Measurements from ENCODE around the gene PRDM15. TPM values are rescaled to one million over a fixed set of nuclear protein-coding genes. Genes with fewer than 3 reads are reported as not detected.

PRDM15 gene
- total and polyA plus RNA-seq, 10 donors, result 4.4 to 18.0 (median 10.8) TPM

GRCh38 chr21:41883582-41883981, 4.4 kb upstream of the PRDM15 start:
- peaks cover 0 to 20% (median 0%) of the 10 kb centered on the region in 6 donors for H3K36me3 ChIP-seq
- no peak overlapping the region for H3K4me3 ChIP-seq
- H3K27ac ChIP-seq, result no peak overlapping the region
- 86 to 93% (median 87%) methylated on average over 5 of the region's 5 CpGs for WGBS, 5 donors
- no peaks in the 10 kb centered on the region for H3K27me3 ChIP-seq (replicated peaks in 1 of 7)
- TF ChIP-seq POLR2A (IDR thresholded peaks at IDR 0.05) (no peak), POLR2AphosphoS5 (IDR thresholded peaks at IDR 0.05) (no peak), CTCF (IDR thresholded peaks at IDR 0.05 in 8 of 11, conservative IDR thresholded peaks at IDR 0.05 in 3 of 11) (no peak)
- intact Hi-C loops (cut with DNase I; ENCODE audit: low total_unique reads), result no loop called here
- peaks cover 0 to 23% (median 8%) of the 10 kb centered on the region in 6 donors for H3K4me1 ChIP-seq
- DNase-seq, result peak; percentile 28
- H3K9me3 ChIP-seq, result no peaks in the 10 kb centered on the region

- intact Hi-C loops (cut with DNase I; ENCODE audit: low total_unique reads), result no loop called here
- WGBS, 5 donors, result 79 to 93% (median 87%) methylated on average over 6 of the region's 6 CpGs
- Histone ChIP-seq H3K36me3 (peaks cover 0 to 9% (median 0%) of the 10 kb centered on the region in 6 donors), H3K4me1 (peaks cover 0 to 48% (median 26%) of the 10 kb centered on the region in 6 donors), H3K27me3 (replicated peaks in 1 of 7) (no peaks in the 10 kb centered on the region), H3K4me3 (no peak overlapping the region), H3K9me3 (no peaks in the 10 kb centered on the region), H3K27ac (no peak overlapping the region)
- no peak for DNase-seq
- TF ChIP-seq CTCF (IDR thresholded peaks at IDR 0.05 in 8 of 11, conservative IDR thresholded peaks at IDR 0.05 in 3 of 11) (no peak), POLR2A (IDR thresholded peaks at IDR 0.05) (no peak), POLR2AphosphoS5 (IDR thresholded peaks at IDR 0.05) (no peak)
These were observed 1.9 kb upstream of the PRDM15 start for GRCh38 chr21:41881051-41881450.

- no peaks in the 10 kb centered on the region for H3K9me3 ChIP-seq
- peak; percentile 62 for DNase-seq
- no peak for TF ChIP-seq POLR2A (IDR thresholded peaks at IDR 0.05)
- no peak for TF ChIP-seq CTCF (IDR thresholded peaks at IDR 0.05 in 8 of 11, conservative IDR thresholded peaks at IDR 0.05 in 3 of 11)
- TF ChIP-seq POLR2AphosphoS5 (IDR thresholded peaks at IDR 0.05), result no peak
- H3K36me3 ChIP-seq, result peaks cover 0 to 3% (median 0%) of the 10 kb centered on the region in 6 donors
- H3K4me3 ChIP-seq, result peak overlapping the region in 5 of 8 donors; percentile 52 to 82 (median 63)
- no peaks in the 10 kb centered on the region for H3K27me3 ChIP-seq (replicated peaks in 1 of 7)
- peaks cover 0 to 48% (median 26%) of the 10 kb centered on the region in 6 donors for H3K4me1 ChIP-seq
- H3K27ac ChIP-seq, result peak overlapping the region in 1 of 8 donors; percentile 89
- intact Hi-C loops (cut with DNase I; ENCODE audit: low total_unique reads), result no loop called here
- 80 to 93% (median 89%) methylated on average over 9 of the region's 9 CpGs for WGBS, 5 donors
These were observed 1.0 kb upstream of the PRDM15 start for GRCh38 chr21:41880153-41880552.

GRCh38 chr21:41878831-41879189, 334 bp downstream of the PRDM15 start:
- intact Hi-C loops (cut with DNase I; ENCODE audit: low total_unique reads), result no loop called here
- H3K36me3 ChIP-seq, result peaks cover 0 to 4% (median 0%) of the 10 kb centered on the region in 6 donors
- 1 to 5% (median 2%) methylated on average over 7 to 65 of the region's 65 CpGs; no CpG with 5 or more reads in 1 of the 5 donors for WGBS, 5 donors

More at GRCh38 chr21:41878831-41879189, 334 bp downstream of the PRDM15 start:
- H3K27me3 ChIP-seq (replicated peaks in 1 of 7), result no peaks in the 10 kb centered on the region
- peak overlapping the region in 6 of 8 donors; percentile 78 to 95 (median 86) for H3K27ac ChIP-seq
- no peak for TF ChIP-seq CTCF (IDR thresholded peaks at IDR 0.05 in 8 of 11, conservative IDR thresholded peaks at IDR 0.05 in 3 of 11)
- TF ChIP-seq POLR2AphosphoS5 (IDR thresholded peaks at IDR 0.05), result peak in 1 of 3 donors; percentile 24
- H3K4me3 ChIP-seq, result peak overlapping the region; percentile 41 to 82 (median 63)
- peak; percentile 93 for DNase-seq
- H3K9me3 ChIP-seq, result no peaks in the 10 kb centered on the region
- H3K4me1 ChIP-seq, result peaks cover 0 to 45% (median 26%) of the 10 kb centered on the region in 6 donors
